Esophagus squamous epithelium (tissue), 4 donors: Measurements from ENCODE around the gene REEP1.

ENCODE experiments used
- POLR2A ChIP-seq, 4 donors: fragments of 450-650 bp; IDR thresholded peaks; one replicate each; pipeline ENCODE4 v1.6.1; 2017; ENCODE audit warnings: antibody characterized with exemption in 4 of 4, mild to moderate bottlenecking in 4 of 4, moderate library complexity in 3 of 4
- TF ChIP-seq, protein P1 (sequence below), 6 experiments: fragments of 450-650 bp in 4 of 6; fragments of 200-600 bp in 2 of 6; sonication (generic) in 2 of 6; IDR thresholded peaks; one replicate each; pipeline ENCODE4 v1.5.1; 2016 to 2019; ENCODE audit warnings: antibody characterized with exemption in 6 of 6, mild to moderate bottlenecking in 4 of 6, moderate library complexity in 4 of 6

GRCh38 chr2:86367499-86367777, 30.0 kb upstream of the REEP1 start:
- TF ChIP-seq POLR2A (IDR thresholded peaks at IDR 0.05), result no peak
- TF ChIP-seq, protein P1, sequence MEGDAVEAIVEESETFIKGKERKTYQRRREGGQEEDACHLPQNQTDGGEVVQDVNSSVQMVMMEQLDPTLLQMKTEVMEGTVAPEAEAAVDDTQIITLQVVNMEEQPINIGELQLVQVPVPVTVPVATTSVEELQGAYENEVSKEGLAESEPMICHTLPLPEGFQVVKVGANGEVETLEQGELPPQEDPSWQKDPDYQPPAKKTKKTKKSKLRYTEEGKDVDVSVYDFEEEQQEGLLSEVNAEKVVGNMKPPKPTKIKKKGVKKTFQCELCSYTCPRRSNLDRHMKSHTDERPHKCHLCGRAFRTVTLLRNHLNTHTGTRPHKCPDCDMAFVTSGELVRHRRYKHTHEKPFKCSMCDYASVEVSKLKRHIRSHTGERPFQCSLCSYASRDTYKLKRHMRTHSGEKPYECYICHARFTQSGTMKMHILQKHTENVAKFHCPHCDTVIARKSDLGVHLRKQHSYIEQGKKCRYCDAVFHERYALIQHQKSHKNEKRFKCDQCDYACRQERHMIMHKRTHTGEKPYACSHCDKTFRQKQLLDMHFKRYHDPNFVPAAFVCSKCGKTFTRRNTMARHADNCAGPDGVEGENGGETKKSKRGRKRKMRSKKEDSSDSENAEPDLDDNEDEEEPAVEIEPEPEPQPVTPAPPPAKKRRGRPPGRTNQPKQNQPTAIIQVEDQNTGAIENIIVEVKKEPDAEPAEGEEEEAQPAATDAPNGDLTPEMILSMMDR (IDR thresholded peaks at IDR 0.05), result no peak
